Endothelial cell of umbilical vein (primary cell): ENCODE data around the gene KCNB1. TPM values are rescaled to one million over a fixed set of nuclear protein-coding genes. Genes with fewer than 3 reads are reported as not detected.

ENCODE experiments used
- BruUV-seq: library from RNA; stranded (reverse); fragments of 400-500 nt; replicated peaks from 2 replicates; lab custom pipeline; 2021; lab: Mats Ljungman, UMichigan
- CTCF ChIA-PET: fragments of 300-600, 350-600 bp; sonication (Branson Sonifier 250); formaldehyde crosslinking; loops from one replicate; lab custom pipeline; 2021; ENCODE audit warnings: antibody characterized with exemption, inconsistent platforms; lab: Charles Lee
- POLR2A ChIA-PET: fragments of 300-600, 350-600 bp; sonication (Branson Sonifier 250); formaldehyde crosslinking; loops from one replicate; lab custom pipeline; 2021; ENCODE audit warnings: antibody characterized with exemption, inconsistent platforms; lab: Charles Lee
- DNase-seq: peaks from one replicate; pipeline ENCODE4 v3.0.0-alpha.2; 2011; ENCODE audit warnings: low read depth, low spot score
- FAIRE-seq: peaks from 2 replicates; lab custom pipeline; 2011; peaks lifted over from hg19 to GRCh38; lab: Jason Lieb, UNC
- H2AFZ ChIP-seq: 2 replicates; pipeline ENCODE4 v1.6.0; 2012; ENCODE audit warnings: low read depth, low read length, control low read depth, inconsistent platforms
- H3K27ac ChIP-seq: 2 replicates; pipeline ENCODE4 v1.5.1; 2011; ENCODE audit warnings: low read depth, mild to moderate bottlenecking, control low read depth, low read length, moderate library complexity; ENCODE audit not compliant: insufficient read depth
- H3K27me3 ChIP-seq, 2 experiments: 2 replicates each; pipeline versions ENCODE4 v1.6.0 to v1.6.1; 2011; ENCODE audit warnings: low read length in 2 of 2, mixed read lengths in 1 of 2; ENCODE audit not compliant: control insufficient read depth in 2 of 2, insufficient read depth in 2 of 2
- H3K36me3 ChIP-seq, 2 experiments: 2 replicates in 1 of 2; 3 replicates in 1 of 2; pipeline ENCODE4 v1.5.1; 2011; ENCODE audit warnings: low read length in 2 of 2, mild to moderate bottlenecking in 1 of 2, moderate library complexity in 1 of 2; ENCODE audit not compliant: control insufficient read depth in 2 of 2, insufficient read depth in 2 of 2; ENCODE audit errors: extremely low read depth in 1 of 2
- H3K4me1 ChIP-seq: 3 replicates; pipeline ENCODE4 v1.5.1; 2011; ENCODE audit warnings: mild to moderate bottlenecking, low read length; ENCODE audit not compliant: control insufficient read depth, insufficient read depth; ENCODE audit errors: extremely low read depth
- H3K4me2 ChIP-seq: 2 replicates; pipeline ENCODE4 v1.6.1; 2011; ENCODE audit warnings: low read length, control low read depth, mixed read lengths; ENCODE audit not compliant: insufficient read depth
- H3K4me3 ChIP-seq, 3 experiments: fragments of 200-600 bp in 1 of 3; sonication (generic), shearing (Covaris generic) in 1 of 3; replicated peaks in 1 of 3; 2 replicates each; pipeline ENCODE4 v1.5.1; 2011 to 2016; ENCODE audit warnings: control low read depth in 3 of 3, low read length in 3 of 3, mild to moderate bottlenecking in 2 of 3, inconsistent platforms in 1 of 3, low read depth in 1 of 3, moderate library complexity in 1 of 3; ENCODE audit not compliant: insufficient read depth in 1 of 3
- H3K79me2 ChIP-seq: 2 replicates; pipeline ENCODE4 v1.6.0; 2012; ENCODE audit warnings: low read length, inconsistent platforms; ENCODE audit not compliant: control insufficient read depth, insufficient read depth
- H3K9ac ChIP-seq: replicated peaks from 2 replicates; pipeline ENCODE3; 2011; ENCODE audit warnings: low read length, control low read depth; ENCODE audit not compliant: insufficient read depth; ENCODE audit errors: extremely low read depth
- H3K9me1 ChIP-seq: replicated peaks from 3 replicates; pipeline ENCODE4 v1.6.0; 2011; ENCODE audit warnings: mild to moderate bottlenecking, low read length; ENCODE audit not compliant: control insufficient read depth, insufficient read depth; ENCODE audit errors: extremely low read depth
- H3K9me3 ChIP-seq: replicated peaks from 2 replicates; pipeline ENCODE4 v1.5.1; 2012; ENCODE audit warnings: low read length, inconsistent platforms; ENCODE audit not compliant: control insufficient read depth, insufficient read depth
- H4K20me1 ChIP-seq: replicated peaks from 2 replicates; pipeline ENCODE3; 2011; ENCODE audit warnings: mild to moderate bottlenecking, low read length; ENCODE audit not compliant: control insufficient read depth, insufficient read depth; ENCODE audit errors: extremely low read depth
- CTCF ChIP-seq, 2 donors: IDR thresholded peaks; 1 replicate in 1 of 2; 2 replicates in 1 of 2; pipeline ENCODE4 v1.5.1; 2011; ENCODE audit warnings: low read length in 2 of 2, mild to moderate bottlenecking in 2 of 2, moderate library complexity in 2 of 2, control low read depth in 1 of 2, inconsistent platforms in 1 of 2, low read depth in 1 of 2; ENCODE audit not compliant: insufficient read depth in 1 of 2; ENCODE audit errors: extremely low read depth in 1 of 2
- EZH2 ChIP-seq: IDR thresholded peaks from 2 replicates; pipeline ENCODE4 v1.6.1; 2012; ENCODE audit warnings: borderline replicate concordance, low read depth, mild to moderate bottlenecking, moderate library complexity, low read length, inconsistent platforms; ENCODE audit not compliant: severe bottlenecking
- FOS ChIP-seq: IDR thresholded peaks from 2 replicates; pipeline ENCODE4 v1.6.1; 2011; ENCODE audit warnings: mild to moderate bottlenecking, low read length, moderate library complexity, borderline replicate concordance; ENCODE audit not compliant: insufficient read depth
- GATA2 ChIP-seq: IDR thresholded peaks from 2 replicates; pipeline ENCODE4 v1.7.0; 2011; ENCODE audit warnings: low read depth, mild to moderate bottlenecking, moderate library complexity, mixed read lengths, low read length; ENCODE audit not compliant: insufficient read length, insufficient read depth
- JUN ChIP-seq: IDR thresholded peaks from 2 replicates; pipeline ENCODE4 v1.6.1; 2011; ENCODE audit warnings: borderline replicate concordance, low read depth; ENCODE audit not compliant: insufficient read length, insufficient read depth
- MAX ChIP-seq: IDR thresholded peaks from 2 replicates; pipeline ENCODE4 v1.6.1; 2011; ENCODE audit not compliant: insufficient read depth, insufficient read length
- MYC ChIP-seq: IDR thresholded peaks from one replicate; pipeline ENCODE4 v1.6.1; 2011; ENCODE audit warnings: mild to moderate bottlenecking, low read depth, low read length
- POLR2A ChIP-seq: IDR thresholded peaks from 2 replicates; pipeline ENCODE4 v1.6.1; 2012; ENCODE audit warnings: low read depth, mild to moderate bottlenecking, control low read depth, low read length
- POLR2AphosphoS5 ChIP-seq: IDR thresholded peaks from 2 replicates; pipeline ENCODE4 v1.6.1; 2012; ENCODE audit warnings: low read depth, mild to moderate bottlenecking, control low read depth, low read length, moderate library complexity; ENCODE audit not compliant: insufficient read depth
- dilution Hi-C: fragments of 300-500 bp; cut with MboI; formaldehyde crosslinking; loops from one replicate; pipeline ENCODE4 v1.15.0; 2019; ENCODE audit warnings: low sequenced_read_pairs; ENCODE audit not compliant: extremely low pct_ligation_motif_present
- intact Hi-C: fragments of 100-400 bp; cut with micrococcal nuclease; formaldehyde crosslinking; loops from one replicate; pipeline ENCODE4 v1.10.0; 2022
- polyA plus RNA-seq, 4 experiments: library from polyadenylated mRNA; depleted of rRNA in 3 of 4; stranded (reverse) in 3 of 4; unstranded in 1 of 4; fragments of >200 nt; gene quantifications; 2 replicates each; pipeline versions ENCODE4 v1.2.1 to v1.2.3, GENCODE V29; 2011 to 2012; ENCODE audit warnings: missing spikeins in 1 of 4
- total RNA-seq: library from RNA; stranded (reverse); gene quantifications from 2 replicates; pipeline ENCODE4 v1.2.3, GENCODE V29; 2021

KCNB1 gene
- total and polyA plus RNA-seq, 2 donors (not counting 3 experiments of a cell fraction or from before 2014, with no cell fraction given) = not detected

- no peak for TF ChIP-seq POLR2AphosphoS5
- no peak for TF ChIP-seq EZH2
- no peak for TF ChIP-seq GATA2
- TF ChIP-seq JUN = no peak
- Histone ChIP-seq H3K9ac (no peak overlapping the region), H3K4me1 (no peaks in the 10 kb centered on the region), H4K20me1 (no peaks in the 10 kb centered on the region), H3K4me3 (no peak overlapping the region), H3K27me3 (peaks cover 12 to 14% of the 10 kb centered on the region in 2 experiments), H3K27ac (no peak overlapping the region), H3K36me3 (no peaks in the 10 kb centered on the region), H2AFZ (no peak overlapping the region), H3K79me2 (no peaks in the 10 kb centered on the region), H3K4me2 (no peak overlapping the region), H3K9me3 (no peaks in the 10 kb centered on the region), H3K9me1 (no peaks in the 10 kb centered on the region)
- BruUV-seq = no TSS peak
- POLR2A ChIA-PET = no interaction called here
- CTCF ChIA-PET = interaction anchor here (4.0 kb wide), 1 partner anchor 98 kb away, joined by 93 read pairs; no protein-coding TSS in a partner anchor
- DNase-seq = no peak
- dilution Hi-C loops = no loop called here
- FAIRE-seq = no peak
- intact Hi-C loops = no loop called here
Measured at GRCh38 chr20:49482173-49482572, 295 bp downstream of the KCNB1 start.

- no peaks in the 10 kb centered on the region for H3K9me1 ChIP-seq
- H3K9ac ChIP-seq = no peak overlapping the region
- peaks cover 11% of the 10 kb centered on the region in 2 experiments for H3K27me3 ChIP-seq
- TF ChIP-seq POLR2AphosphoS5 (no peak), CTCF (IDR thresholded peaks at IDR 0.05; ENCODE audit: extremely low read depth in 1 of 2, insufficient read depth in 1 of 2, low read depth in 1 of 2, low read length in 2 of 2) (no peak), MAX (no peak), POLR2A (no peak), EZH2 (no peak), GATA2 (no peak), FOS (no peak), MYC (no peak), JUN (no peak)
- CTCF ChIA-PET = no interaction called here
- H4K20me1 ChIP-seq = no peaks in the 10 kb centered on the region
- no peak overlapping the region for H3K27ac ChIP-seq
- POLR2A ChIA-PET = no interaction called here
- FAIRE-seq = no peak
- intact Hi-C loops (no loop called here), dilution Hi-C loops (no loop called here)
- no peak overlapping the region for H3K4me2 ChIP-seq
- no peaks in the 10 kb centered on the region for H3K79me2 ChIP-seq
- H3K4me3 ChIP-seq = no peak overlapping the region
- DNase-seq = no peak
- no peaks in the 10 kb centered on the region for H3K36me3 ChIP-seq
- no peaks in the 10 kb centered on the region for H3K9me3 ChIP-seq
- BruUV-seq = no TSS peak
- H2AFZ ChIP-seq = no peak overlapping the region
- no peaks in the 10 kb centered on the region for H3K4me1 ChIP-seq
Measured at GRCh38 chr20:49481116-49481515, 1.4 kb downstream of the KCNB1 start.
